Stimulated activated CD8-positive, alpha-beta memory T cell treated with anti-CD3 and anti-CD28 coated beads, Interleukin-4, amount 100 ng/mL, for 48 hours (primary cell): ENCODE results near the gene NPIPA2.
"Not testable (repeated sequence)": the region's sequence is repeated elsewhere in the genome, so short reads cannot be mapped to it uniquely, and the experiment has no call there.

ENCODE experiments used
- DNase-seq: peaks from one replicate; pipeline ENCODE4 v3.0.0-alpha.2; 2020

Gene NPIPA2

DNA sequence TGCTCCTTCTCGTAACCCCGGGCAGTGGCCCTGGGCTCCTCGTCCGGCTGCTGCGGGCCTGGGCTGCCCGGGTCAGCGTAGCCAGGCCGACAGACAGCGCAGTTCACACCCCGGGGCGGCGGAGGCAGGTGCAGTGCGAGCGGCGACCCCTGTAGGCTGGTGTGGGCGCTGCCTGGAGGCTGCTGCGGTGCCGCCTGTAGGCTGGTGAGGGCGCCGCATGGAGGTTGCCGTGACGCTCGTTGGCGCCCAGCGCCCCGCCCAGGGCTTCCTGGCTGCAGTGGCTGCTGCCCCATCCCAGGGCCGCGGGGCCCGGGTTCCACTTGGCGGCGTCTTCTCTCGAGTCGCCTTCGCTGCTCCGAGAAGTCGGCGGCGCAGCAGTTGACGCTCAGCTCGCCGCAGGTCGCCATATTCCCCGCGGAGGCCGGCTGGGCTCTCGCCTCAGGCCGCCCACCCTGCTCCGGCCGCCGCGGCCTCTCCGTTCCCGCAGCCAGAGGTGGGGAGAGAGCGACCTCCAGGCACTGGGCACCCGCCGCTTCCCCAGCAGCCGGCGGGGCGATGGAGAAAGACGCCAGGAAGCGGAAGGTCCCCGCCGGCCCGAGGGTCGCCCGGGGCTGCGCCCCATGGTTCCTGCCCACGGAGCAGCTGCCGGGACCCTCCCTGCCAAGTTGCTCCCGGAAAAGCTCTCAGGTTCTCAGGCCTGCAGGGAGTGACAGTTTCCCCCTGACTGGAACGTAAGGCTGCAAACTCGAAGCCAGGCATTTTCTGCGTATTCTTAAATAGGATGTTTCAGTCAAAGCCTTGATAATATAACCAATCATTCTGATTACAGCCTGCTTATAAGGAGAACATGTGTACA lies at the start of gene NPIPA2:
Gene NPIPA2, plus strand, starts transcription at position 261 of the 856 bp plus-strand sequence. CDS start 5,533 bp downstream, outside the sequence.
- not testable (repeated sequence) for DNase-seq

GRCh38 chr16:14694129-14694528 lies 48.2 kb upstream of the NPIPA2 start, which contains the start of gene PLA2G10:
Gene PLA2G10, minus strand, starts transcription at chr16:14694308. Its CDS starts 79 bp downstream, at chr16:14694229.
- DNase-seq, result not testable (repeated sequence)

DNA sequence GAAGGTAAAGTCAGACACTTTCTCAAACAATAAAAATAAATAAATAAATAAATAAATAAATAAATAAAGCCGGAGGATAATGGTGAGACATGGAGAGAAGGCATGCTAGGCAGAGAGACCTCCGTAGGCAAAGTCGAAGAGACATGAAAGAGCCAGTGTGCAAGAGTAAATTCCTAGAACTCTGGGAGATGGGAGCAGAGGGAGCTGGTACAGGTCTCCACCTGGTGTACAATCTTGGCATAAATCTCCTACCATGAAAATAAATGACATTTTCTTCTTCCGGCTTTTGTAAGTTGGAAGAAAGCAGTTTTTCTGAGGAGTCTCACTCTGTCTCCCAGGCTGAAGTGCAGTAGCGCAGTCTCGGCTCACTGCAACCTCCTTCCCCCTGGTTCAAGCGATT lies 40.5 kb upstream of the NPIPA2 start:
- not testable (repeated sequence) for DNase-seq

GRCh38 chr16:14702672-14703071 lies 39.7 kb upstream of the NPIPA2 start:
- not testable (repeated sequence) for DNase-seq

DNA sequence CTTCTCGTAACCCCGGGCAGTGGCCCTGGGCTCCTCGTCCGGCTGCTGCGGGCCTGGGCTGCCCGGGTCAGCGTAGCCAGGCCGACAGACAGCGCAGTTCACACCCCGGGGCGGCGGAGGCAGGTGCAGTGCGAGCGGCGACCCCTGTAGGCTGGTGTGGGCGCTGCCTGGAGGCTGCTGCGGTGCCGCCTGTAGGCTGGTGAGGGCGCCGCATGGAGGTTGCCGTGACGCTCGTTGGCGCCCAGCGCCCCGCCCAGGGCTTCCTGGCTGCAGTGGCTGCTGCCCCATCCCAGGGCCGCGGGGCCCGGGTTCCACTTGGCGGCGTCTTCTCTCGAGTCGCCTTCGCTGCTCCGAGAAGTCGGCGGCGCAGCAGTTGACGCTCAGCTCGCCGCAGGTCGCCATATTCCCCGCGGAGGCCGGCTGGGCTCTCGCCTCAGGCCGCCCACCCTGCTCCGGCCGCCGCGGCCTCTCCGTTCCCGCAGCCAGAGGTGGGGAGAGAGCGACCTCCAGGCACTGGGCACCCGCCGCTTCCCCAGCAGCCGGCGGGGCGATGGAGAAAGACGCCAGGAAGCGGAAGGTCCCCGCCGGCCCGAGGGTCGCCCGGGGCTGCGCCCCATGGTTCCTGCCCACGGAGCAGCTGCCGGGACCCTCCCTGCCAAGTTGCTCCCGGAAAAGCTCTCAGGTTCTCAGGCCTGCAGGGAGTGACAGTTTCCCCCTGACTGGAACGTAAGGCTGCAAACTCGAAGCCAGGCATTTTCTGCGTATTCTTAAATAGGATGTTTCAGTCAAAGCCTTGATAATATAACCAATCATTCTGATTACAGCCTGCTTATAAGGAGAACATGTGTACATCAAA lies 38.9 kb upstream of the NPIPA2 start, which contains the start of gene NPIPA3:
Gene NPIPA3, plus strand, starts transcription at position 256 of the 856 bp plus-strand sequence. CDS start 5,533 bp downstream, outside the sequence.
- not testable (repeated sequence) for DNase-seq

DNA sequence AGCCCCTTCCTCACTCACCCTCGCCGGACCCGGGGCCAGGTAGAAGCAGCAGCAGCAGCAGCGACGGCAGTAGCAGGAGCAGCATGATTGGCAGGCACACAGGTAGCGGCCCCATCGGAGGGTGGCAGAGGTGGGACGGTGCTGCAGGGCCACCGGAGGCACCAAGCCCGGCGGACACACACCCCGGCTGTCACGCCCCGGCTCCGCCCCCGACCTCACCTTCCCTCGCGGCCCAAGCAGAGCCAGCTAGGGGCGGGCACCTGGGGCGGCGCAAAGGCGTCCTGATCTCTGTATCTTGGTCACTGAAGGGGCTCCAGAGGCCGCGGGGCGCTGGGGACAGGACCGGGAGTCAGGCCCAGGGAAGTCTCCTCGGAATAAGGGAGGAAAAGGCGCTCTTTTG lies 9.1 kb upstream of the NPIPA2 start:
- DNase-seq, result not testable (repeated sequence)

GRCh38 chr16:14740832-14741385 lies 1.4 kb upstream of the NPIPA2 start:
- DNase-seq, result not testable (repeated sequence)

DNA sequence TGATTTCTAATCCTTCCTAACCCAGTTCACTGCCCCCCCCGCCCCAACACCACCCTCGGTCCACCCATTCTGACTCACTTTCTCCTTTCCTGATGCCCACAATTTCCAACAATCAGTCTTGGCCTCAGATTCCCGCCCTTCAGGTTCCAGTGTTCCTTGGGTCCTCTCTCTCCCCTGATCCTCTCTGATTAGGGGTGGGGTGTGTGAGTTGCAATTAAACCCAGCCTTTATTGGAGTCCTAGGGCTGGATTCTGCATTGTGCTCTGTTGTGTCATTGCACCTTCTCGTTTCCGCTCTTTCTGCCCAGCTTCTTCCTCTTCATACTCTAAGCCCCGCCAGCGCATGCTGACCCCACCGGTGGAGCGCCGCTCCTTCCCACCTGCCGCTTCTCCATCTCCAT lies 539 bp upstream of the NPIPA2 start:
- not testable (repeated sequence) for DNase-seq

GRCh38 chr16:14773654-14774053 lies 31.3 kb downstream of the NPIPA2 start:
- DNase-seq, result not testable (repeated sequence)

DNA sequence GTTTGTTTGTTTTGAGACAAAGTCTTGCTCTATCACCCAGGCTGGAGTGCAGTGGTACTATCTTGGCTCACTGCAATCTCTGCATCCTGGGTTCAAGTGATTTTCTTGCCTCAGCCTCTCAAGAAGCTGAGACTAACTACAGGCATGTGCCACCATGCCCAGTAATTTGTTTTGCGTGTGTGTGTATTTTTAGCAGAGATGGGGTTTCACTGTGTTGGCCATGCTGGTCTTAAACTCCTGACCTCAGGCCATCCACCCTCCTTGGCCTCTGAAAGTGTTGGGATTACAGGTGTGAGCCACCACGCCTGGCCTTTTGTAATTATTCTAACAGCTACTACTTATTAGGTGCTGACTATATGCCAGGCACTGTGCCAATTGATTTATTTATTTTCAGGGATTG lies 33.3 kb downstream of the NPIPA2 start:
- DNase-seq, result not testable (repeated sequence)

DNA sequence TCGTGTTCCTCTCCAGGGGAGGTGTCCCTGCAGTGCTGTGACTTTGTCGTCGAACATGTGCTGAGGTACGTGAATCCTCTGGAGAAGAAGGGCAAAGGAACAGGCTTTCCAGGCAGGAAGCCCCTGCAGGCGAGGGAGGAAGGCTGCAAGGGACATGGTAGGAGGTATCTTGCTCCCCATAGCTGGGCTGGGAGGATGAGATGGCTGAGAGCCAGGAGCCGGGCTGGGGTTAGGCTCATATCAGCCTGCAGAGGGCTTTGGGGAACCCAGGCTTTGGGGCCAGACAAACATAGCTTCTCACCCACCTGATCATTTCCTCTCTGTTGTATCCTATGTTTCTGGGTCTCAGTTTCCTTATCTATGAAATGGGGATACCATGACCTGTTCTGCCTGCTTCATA lies 34.4 kb downstream of the NPIPA2 start:
- not testable (repeated sequence) for DNase-seq

DNA sequence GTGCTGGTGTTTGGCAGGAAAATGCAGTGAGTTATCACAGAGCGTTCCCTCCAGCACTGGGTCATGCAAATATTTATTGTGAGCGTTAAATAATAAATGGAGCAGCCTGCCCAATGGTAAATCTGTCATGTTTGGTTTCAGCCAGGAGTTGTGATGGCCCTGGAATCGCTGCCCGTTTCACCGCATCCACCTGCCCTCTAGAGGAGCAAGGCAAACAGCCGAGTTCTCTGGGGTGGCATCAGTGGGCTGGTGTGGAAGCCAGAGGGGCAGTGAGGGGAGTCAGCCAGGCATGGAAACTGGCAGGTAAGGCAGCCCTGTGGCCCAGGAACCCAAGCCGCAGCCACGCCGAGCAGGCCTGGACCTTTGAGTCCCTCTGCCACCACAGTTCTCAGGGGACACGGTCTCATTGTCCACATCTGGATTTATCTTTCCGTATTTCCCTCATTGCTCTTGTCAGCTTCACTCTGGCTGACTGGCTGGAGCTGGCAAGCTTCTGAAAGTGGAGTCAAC lies 37.1 kb downstream of the NPIPA2 start:
- not testable (repeated sequence) for DNase-seq

GRCh38 chr16:14786180-14786579 lies 43.8 kb downstream of the NPIPA2 start:
- not testable (repeated sequence) for DNase-seq

- DNase-seq, result not testable (repeated sequence)
Observed at GRCh38 chr16:14789577-14789976, 47.2 kb downstream of the NPIPA2 start.

DNA sequence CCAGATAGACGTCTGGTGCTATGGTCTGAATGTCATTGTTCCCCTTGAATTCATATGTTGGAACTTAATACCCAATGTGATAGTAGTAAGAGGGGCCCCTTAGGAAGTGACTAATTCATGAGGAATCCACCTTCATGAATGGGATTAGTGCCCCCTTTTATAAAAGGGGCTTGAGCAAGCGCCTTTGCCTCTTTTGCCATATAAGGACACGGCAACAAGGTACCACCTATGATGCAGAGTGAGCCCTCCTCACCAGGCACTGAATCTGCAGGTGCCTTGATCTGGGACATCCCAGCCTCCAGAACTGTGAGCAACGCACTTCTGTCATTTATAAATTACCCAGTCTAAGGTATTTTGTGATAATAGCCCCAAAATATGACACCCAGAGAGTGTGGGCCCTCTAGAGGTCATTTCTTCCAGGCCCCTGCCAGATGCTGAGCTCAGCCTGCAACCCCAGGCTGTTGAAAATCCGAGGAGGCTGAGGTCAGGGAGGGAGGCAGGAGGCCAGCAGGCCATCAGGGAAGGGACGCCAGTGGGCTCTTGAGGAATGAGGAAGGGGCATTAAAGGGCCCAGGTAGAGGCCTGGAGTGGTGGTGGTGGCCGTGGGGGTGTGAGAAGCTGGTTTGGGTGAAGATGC lies 48.1 kb downstream of the NPIPA2 start:
- not testable (repeated sequence) for DNase-seq

- not testable (repeated sequence) for DNase-seq
Observed at GRCh38 chr16:14792914-14793313, 50.6 kb downstream of the NPIPA2 start.

GRCh38 chr16:14797558-14797957 lies 55.2 kb downstream of the NPIPA2 start:
- not testable (repeated sequence) for DNase-seq

DNA sequence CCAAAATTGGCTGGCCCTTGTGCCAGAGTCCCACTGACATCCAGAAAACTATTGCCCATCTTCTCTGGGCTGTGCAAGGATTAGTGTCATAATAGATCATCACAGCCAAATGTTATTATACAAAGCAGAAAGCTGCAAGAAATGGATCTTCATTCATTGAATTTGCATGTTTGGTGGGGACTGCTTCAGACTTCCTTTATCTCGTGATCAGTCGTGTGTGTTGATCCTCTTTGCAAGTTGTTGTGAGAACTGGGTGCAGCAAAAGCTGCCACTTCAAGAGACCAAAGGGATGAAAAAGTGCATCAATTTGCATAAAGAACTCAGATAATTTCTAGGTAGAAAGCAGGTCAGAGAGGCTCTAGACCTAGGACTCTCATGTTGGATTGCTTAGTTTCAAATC lies 61.2 kb downstream of the NPIPA2 start:
- not testable (repeated sequence) for DNase-seq

GRCh38 chr16:14807184-14807678 lies 64.9 kb downstream of the NPIPA2 start:
- DNase-seq, result not testable (repeated sequence)

DNA sequence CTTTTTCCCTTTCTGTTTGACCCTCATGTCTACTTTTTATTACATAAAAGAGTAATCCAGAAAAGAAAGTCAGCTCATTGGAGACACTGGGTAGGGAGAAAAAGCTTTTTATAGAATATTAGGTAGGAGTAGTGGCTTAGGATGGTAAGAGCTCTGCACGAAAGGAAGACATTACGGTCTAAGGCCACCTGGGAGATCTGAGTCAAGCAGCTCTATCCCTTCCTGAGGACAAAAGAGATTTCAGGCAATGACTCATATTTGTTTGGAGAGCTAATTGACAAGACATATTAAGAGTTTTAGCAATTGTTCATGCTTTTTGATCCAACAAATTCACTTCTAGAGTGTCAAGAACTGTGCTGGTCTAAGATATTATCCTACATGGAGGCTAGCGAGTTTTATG lies 71.6 kb downstream of the NPIPA2 start:
- DNase-seq, result not testable (repeated sequence)
